T-helper 2 cell treated with Interferon-gamma antibody and Interleukin-4, amounts not matched to agents 5 μg/mL and 100 μg/mL, for 36 hours (primary cell): ENCODE results near the gene LETM1.

Experiments used
- DNase-seq: peaks from one replicate; pipeline ENCODE4 v3.0.0; 2021; ENCODE audit warnings: low spot score
- H3K27ac Mint-ChIP-seq: one replicate; pipeline ENCODE4 v1.8.0; 2021; ENCODE audit warnings: mild to moderate bottlenecking, mixed read lengths
- H3K27me3 Mint-ChIP-seq: one replicate; pipeline ENCODE4 v1.8.0; 2021; ENCODE audit warnings: low read depth, mixed read lengths
- H3K36me3 Mint-ChIP-seq: one replicate; pipeline ENCODE4 v1.8.0; 2021; ENCODE audit warnings: low read depth, mixed read lengths
- H3K4me1 Mint-ChIP-seq: one replicate; pipeline ENCODE4 v1.8.0; 2021; ENCODE audit warnings: low read depth, mixed read lengths
- H3K4me3 Mint-ChIP-seq: one replicate; pipeline ENCODE4 v1.8.0; 2022; ENCODE audit warnings: mild to moderate bottlenecking, moderate library complexity, mixed read lengths
- H3K9me3 Mint-ChIP-seq: one replicate; pipeline ENCODE4 v1.8.0; 2021; ENCODE audit warnings: mixed read lengths

Gene LETM1

GRCh38 chr4:1790005-1790404 lies 66.0 kb downstream of the LETM1 start:
- Mint-ChIP-seq H3K27me3 (peaks cover 20% of the 10 kb centered on the region), H3K4me1 (no peaks in the 10 kb centered on the region), H3K4me3 (no peak overlapping the region), H3K9me3 (no peaks in the 10 kb centered on the region), H3K36me3 (no peaks in the 10 kb centered on the region), H3K27ac (no peak overlapping the region)
- no peak for DNase-seq

- no peak for DNase-seq
- Mint-ChIP-seq H3K27ac (no peak overlapping the region), H3K4me1 (no peaks in the 10 kb centered on the region), H3K27me3 (peaks cover 20% of the 10 kb centered on the region), H3K36me3 (no peaks in the 10 kb centered on the region), H3K4me3 (no peak overlapping the region), H3K9me3 (no peaks in the 10 kb centered on the region)
Measured at GRCh38 chr4:1789552-1789951, 66.4 kb downstream of the LETM1 start.

GRCh38 chr4:1788254-1788973 lies 67.5 kb downstream of the LETM1 start:
- Mint-ChIP-seq H3K4me3 (no peak overlapping the region), H3K27me3 (peaks cover 17% of the 10 kb centered on the region), H3K9me3 (no peaks in the 10 kb centered on the region), H3K36me3 (no peaks in the 10 kb centered on the region), H3K4me1 (no peaks in the 10 kb centered on the region), H3K27ac (no peak overlapping the region)
- no peak for DNase-seq

GRCh38 chr4:1787411-1788077 lies 68.4 kb downstream of the LETM1 start:
- no peak overlapping the region for H3K4me3 Mint-ChIP-seq
- no peaks in the 10 kb centered on the region for H3K9me3 Mint-ChIP-seq
- H3K36me3 Mint-ChIP-seq = no peaks in the 10 kb centered on the region
- peaks cover 15% of the 10 kb centered on the region for H3K27me3 Mint-ChIP-seq
- no peaks in the 10 kb centered on the region for H3K4me1 Mint-ChIP-seq
- no peak overlapping the region for H3K27ac Mint-ChIP-seq
- DNase-seq = no peak

GRCh38 chr4:1786544-1787362 lies 69.2 kb downstream of the LETM1 start:
- no peak for DNase-seq
- Mint-ChIP-seq H3K4me3 (no peak overlapping the region), H3K27ac (no peak overlapping the region), H3K4me1 (no peaks in the 10 kb centered on the region), H3K27me3 (peaks cover 13% of the 10 kb centered on the region), H3K36me3 (no peaks in the 10 kb centered on the region), H3K9me3 (no peaks in the 10 kb centered on the region)

- Mint-ChIP-seq H3K4me3 (no peak overlapping the region), H3K36me3 (no peaks in the 10 kb centered on the region), H3K9me3 (no peaks in the 10 kb centered on the region), H3K27me3 (peaks cover 3% of the 10 kb centered on the region), H3K27ac (no peak overlapping the region), H3K4me1 (no peaks in the 10 kb centered on the region)
- no peak for DNase-seq
Measured at GRCh38 chr4:1785592-1785991, 70.4 kb downstream of the LETM1 start.

GRCh38 chr4:1784789-1785591 lies 71.0 kb downstream of the LETM1 start:
- Mint-ChIP-seq H3K9me3 (no peaks in the 10 kb centered on the region), H3K4me1 (no peaks in the 10 kb centered on the region), H3K27me3 (peaks cover under 1% of the 10 kb centered on the region), H3K36me3 (no peaks in the 10 kb centered on the region), H3K4me3 (no peak overlapping the region), H3K27ac (no peak overlapping the region)
- no peak for DNase-seq

GRCh38 chr4:1784395-1784788 lies 71.6 kb downstream of the LETM1 start:
- Mint-ChIP-seq H3K27ac (no peak overlapping the region), H3K27me3 (no peaks in the 10 kb centered on the region), H3K9me3 (no peaks in the 10 kb centered on the region), H3K4me3 (no peak overlapping the region), H3K4me1 (no peaks in the 10 kb centered on the region), H3K36me3 (no peaks in the 10 kb centered on the region)
- no peak for DNase-seq

- no peaks in the 10 kb centered on the region for H3K9me3 Mint-ChIP-seq
- no peak for DNase-seq
- H3K27ac Mint-ChIP-seq = no peak overlapping the region
- H3K4me1 Mint-ChIP-seq = no peaks in the 10 kb centered on the region
- no peaks in the 10 kb centered on the region for H3K27me3 Mint-ChIP-seq
- H3K4me3 Mint-ChIP-seq = no peak overlapping the region
- H3K36me3 Mint-ChIP-seq = no peaks in the 10 kb centered on the region
Measured at GRCh38 chr4:1783970-1784369, 72.0 kb downstream of the LETM1 start.

- no peaks in the 10 kb centered on the region for H3K36me3 Mint-ChIP-seq
- H3K27ac Mint-ChIP-seq = no peak overlapping the region
- H3K27me3 Mint-ChIP-seq = no peaks in the 10 kb centered on the region
- no peak for DNase-seq
- no peak overlapping the region for H3K4me3 Mint-ChIP-seq
- no peaks in the 10 kb centered on the region for H3K4me1 Mint-ChIP-seq
- H3K9me3 Mint-ChIP-seq = no peaks in the 10 kb centered on the region
Measured at GRCh38 chr4:1783015-1783414, 72.9 kb downstream of the LETM1 start.

- no peak for DNase-seq
- Mint-ChIP-seq H3K4me3 (no peak overlapping the region), H3K4me1 (no peaks in the 10 kb centered on the region), H3K27ac (no peak overlapping the region), H3K36me3 (no peaks in the 10 kb centered on the region), H3K27me3 (no peaks in the 10 kb centered on the region), H3K9me3 (no peaks in the 10 kb centered on the region)
Measured at GRCh38 chr4:1780435-1780834, 75.5 kb downstream of the LETM1 start.

- H3K4me1 Mint-ChIP-seq = no peaks in the 10 kb centered on the region
- H3K9me3 Mint-ChIP-seq = no peaks in the 10 kb centered on the region
- no peak overlapping the region for H3K27ac Mint-ChIP-seq
- H3K4me3 Mint-ChIP-seq = no peak overlapping the region
- H3K27me3 Mint-ChIP-seq = no peaks in the 10 kb centered on the region
- no peak for DNase-seq
- no peaks in the 10 kb centered on the region for H3K36me3 Mint-ChIP-seq
Measured at GRCh38 chr4:1779588-1780382, 76.2 kb downstream of the LETM1 start.
